HCT116 (cell line): ENCODE results near the gene ADAM11. TPM values are rescaled to one million over a fixed set of nuclear protein-coding genes. Genes with fewer than 3 reads are reported as not detected.

Experiments used
- ATAC-seq: fragments of 200-7000 bp; cut with Tn5 transposase; 2 replicates; pipeline ENCODE4 v1.9.1; 2020; ENCODE audit warnings: mild to moderate bottlenecking, moderate library complexity
- BruUV-seq: library from RNA; stranded (reverse); fragments of 400-500 nt; replicated peaks from 2 replicates; lab custom pipeline; 2021; lab: Mats Ljungman, UMichigan
- CTCF ChIA-PET: fragments of 300-600 bp; sonication (Branson Sonifier 250); formaldehyde crosslinking; loops from one replicate; lab custom pipeline; 2021; ENCODE audit warnings: antibody characterized with exemption; lab: Charles Lee
- POLR2A ChIA-PET: fragments of 300-600, 350-600 bp; sonication (Branson Sonifier 250); formaldehyde crosslinking; loops from one replicate; lab custom pipeline; 2021; ENCODE audit warnings: antibody characterized with exemption; lab: Charles Lee
- RAD21 ChIA-PET, 2 experiments: fragments of 300-600 bp; sonication (Branson Sonifier 250); formaldehyde crosslinking; loops; one replicate each; lab custom pipeline; 2023; ENCODE audit warnings: low total read pairs in 2 of 2; ENCODE audit not compliant: uncharacterized antibody in 2 of 2, unreplicated experiment in 2 of 2, low non-redundant PET in 1 of 2; lab: Charles Lee
- DNase-seq: peaks from one replicate; pipeline ENCODE4 v3.0.0-alpha.2; 2010; ENCODE audit warnings: low read depth, low spot score
- H2AFZ ChIP-seq: fragments of 200-600 bp; shearing (Covaris generic), sonication (generic); 2 replicates; pipeline ENCODE4 v1.6.1; 2017; ENCODE audit warnings: low read depth, mixed run types, mixed read lengths, antibody characterized with exemption, low read length; ENCODE audit not compliant: poor library complexity, severe bottlenecking
- H3K27ac ChIP-seq: 2 replicates; pipeline ENCODE4 v1.5.1; 2012; ENCODE audit warnings: low read depth, low read length
- H3K27me3 ChIP-seq: fragments of 200-600 bp; sonication (generic); 2 replicates; pipeline ENCODE4 v1.6.1; 2016; ENCODE audit warnings: mixed run types, low read length, mixed read lengths; ENCODE audit not compliant: insufficient read depth
- H3K36me3 ChIP-seq, 2 experiments: fragments of 200-500 bp in 1 of 2; fragments of 200-600 bp in 1 of 2; sonication (Bioruptor generic) in 1 of 2; sonication (generic) in 1 of 2; 2 replicates each; pipeline versions ENCODE4 v1.5.1 to v1.6.1; 2014 to 2016; ENCODE audit warnings: low read length in 2 of 2, inconsistent platforms in 1 of 2, mixed read lengths in 1 of 2, mixed run types in 1 of 2; ENCODE audit not compliant: insufficient read depth in 2 of 2, control insufficient read depth in 1 of 2
- H3K4me1 ChIP-seq, 2 experiments: fragments of 200-600 bp in 1 of 2; sonication (generic) in 1 of 2; 2 replicates each; pipeline versions ENCODE4 v1.5.1 to v1.6.1; 2012 to 2017; ENCODE audit warnings: low read length in 2 of 2, inconsistent platforms in 1 of 2, mild to moderate bottlenecking in 1 of 2, mixed read lengths in 1 of 2, mixed run types in 1 of 2, moderate library complexity in 1 of 2; ENCODE audit not compliant: insufficient read depth in 2 of 2, control insufficient read depth in 1 of 2
- H3K4me2 ChIP-seq: fragments of 200-600 bp; sonication (generic); 2 replicates; pipeline ENCODE4 v1.6.1; 2017; ENCODE audit warnings: mixed run types, low read length, mixed read lengths
- H3K4me3 ChIP-seq, 2 experiments: fragments of 200-600 bp in 1 of 2; sonication (generic) in 1 of 2; replicated peaks in 1 of 2; 2 replicates each; pipeline ENCODE4 v1.5.1; 2011 to 2016; ENCODE audit warnings: low read length in 2 of 2, control low read depth in 1 of 2, low read depth in 1 of 2, mild to moderate bottlenecking in 1 of 2, mixed read lengths in 1 of 2, mixed run types in 1 of 2
- H3K79me2 ChIP-seq: fragments of 200-600 bp; sonication (generic); 2 replicates; pipeline ENCODE4 v1.6.1; 2017; ENCODE audit warnings: mild to moderate bottlenecking, mixed run types, low read length, moderate library complexity, mixed read lengths; ENCODE audit not compliant: insufficient read depth
- H3K9ac ChIP-seq: fragments of 200-600 bp; sonication (generic); 2 replicates; pipeline ENCODE4 v1.6.1; 2016; ENCODE audit warnings: low read length, mixed read lengths
- H3K9me2 ChIP-seq: fragments of 200-600 bp; sonication (generic), shearing (Covaris generic); 2 replicates; pipeline ENCODE4 v1.6.1; 2017; ENCODE audit warnings: mixed run types, mild to moderate bottlenecking, moderate library complexity; ENCODE audit not compliant: insufficient read depth
- H3K9me3 ChIP-seq, 2 experiments: fragments of 200-500 bp in 1 of 2; fragments of 200-600 bp in 1 of 2; sonication (Bioruptor generic) in 1 of 2; sonication (generic) in 1 of 2; 2 replicates each; pipeline ENCODE4 v1.6.1; 2014 to 2017; ENCODE audit warnings: low read length in 2 of 2, mixed read lengths in 2 of 2, inconsistent platforms in 1 of 2, low read depth in 1 of 2, mild to moderate bottlenecking in 1 of 2, mixed run types in 1 of 2, moderate library complexity in 1 of 2; ENCODE audit not compliant: control insufficient read depth in 1 of 2, insufficient read depth in 1 of 2
- H4K20me1 ChIP-seq: fragments of 200-600 bp; sonication (generic), shearing (Covaris generic); 2 replicates; pipeline ENCODE4 v1.6.1; 2017; ENCODE audit warnings: mixed run types, mild to moderate bottlenecking, moderate library complexity; ENCODE audit not compliant: insufficient read depth
- CBX3 ChIP-seq: IDR thresholded peaks from 2 replicates; pipeline ENCODE4 v1.6.1; 2012; ENCODE audit warnings: low read depth
- CEBPB ChIP-seq: IDR thresholded peaks from 2 replicates; pipeline ENCODE4 v1.6.1; 2012; ENCODE audit warnings: low read depth
- EGR1 ChIP-seq: IDR thresholded peaks from 2 replicates; pipeline ENCODE4 v1.6.1; 2012; ENCODE audit warnings: low read depth
- ELF1 ChIP-seq: IDR thresholded peaks from 2 replicates; pipeline ENCODE4 v1.6.1; 2012; ENCODE audit warnings: low read depth, borderline replicate concordance
- EZH2 ChIP-seq: fragments of 200-600 bp; sonication (generic); IDR thresholded peaks from 2 replicates; pipeline ENCODE4 v1.6.1; 2017; ENCODE audit warnings: antibody characterized with exemption, mixed run types
- EZH2phosphoT487 ChIP-seq: fragments of 200-600 bp; IDR thresholded peaks from 2 replicates; pipeline ENCODE4 v1.6.1; 2018; ENCODE audit warnings: antibody characterized with exemption, borderline replicate concordance
- FOSL1 ChIP-seq: IDR thresholded peaks from 2 replicates; pipeline ENCODE4 v1.6.1; 2012; ENCODE audit warnings: low read depth
- JUND ChIP-seq: IDR thresholded peaks from 2 replicates; pipeline ENCODE4 v1.6.1; 2012
- POLR2A ChIP-seq: IDR thresholded peaks from 2 replicates; pipeline ENCODE4 v1.7.0; 2011; ENCODE audit warnings: borderline replicate concordance; ENCODE audit not compliant: insufficient read depth, insufficient read length; ENCODE audit errors: extremely low read depth
- RAD21 ChIP-seq: IDR thresholded peaks from 2 replicates; pipeline ENCODE4 v1.6.1; 2012; ENCODE audit warnings: low read depth, mild to moderate bottlenecking
- SIN3A ChIP-seq: IDR thresholded peaks from 2 replicates; pipeline ENCODE4 v1.6.1; 2012; ENCODE audit warnings: low read depth
- SP1 ChIP-seq: IDR thresholded peaks from 2 replicates; pipeline ENCODE4 v1.6.1; 2012; ENCODE audit warnings: low read depth
- SRF ChIP-seq: IDR thresholded peaks from 2 replicates; pipeline ENCODE4 v1.6.1; 2012; ENCODE audit warnings: low read depth
- TCF7L2 ChIP-seq: IDR thresholded peaks from 2 replicates; pipeline ENCODE4 v1.7.0; 2011; ENCODE audit warnings: borderline replicate concordance, inconsistent platforms; ENCODE audit not compliant: insufficient read depth, insufficient read length; ENCODE audit errors: extremely low read depth
- YY1 ChIP-seq: IDR thresholded peaks from 2 replicates; pipeline ENCODE4 v1.6.1; 2011; ENCODE audit warnings: low read length, low read depth, moderate library complexity, mild to moderate bottlenecking; ENCODE audit not compliant: insufficient replicate concordance; ENCODE audit errors: extremely low read depth
- ZNF274 ChIP-seq: fragments of 200-500 bp; sonication (Bioruptor generic); IDR thresholded peaks from 2 replicates; pipeline ENCODE4 v1.6.1; 2014; ENCODE audit warnings: mild to moderate bottlenecking, low read depth, low read length, inconsistent platforms
- intact Hi-C: fragments of 100-400 bp; cut with micrococcal nuclease; formaldehyde crosslinking; loops from 2 replicates; pipeline ENCODE4 v1.10.0; 2022
- total RNA-seq: library from RNA; stranded (reverse); gene quantifications from one replicate; pipeline ENCODE4 v1.2.1, GENCODE V29; 2021; ENCODE audit not compliant: unreplicated experiment
- TF ChIP-seq, protein P1 (sequence below): IDR thresholded peaks from 2 replicates; pipeline ENCODE4 v1.6.1; 2012
- TF ChIP-seq, protein P2 (sequence below): IDR thresholded peaks from 2 replicates; pipeline ENCODE4 v1.6.1; 2012; ENCODE audit warnings: low read depth
- TF ChIP-seq, protein P3 (sequence below), 3 experiments: fragments of 200-600 bp in 1 of 3; sonication (generic) in 1 of 3; IDR thresholded peaks in 2 of 3; conservative IDR thresholded peaks in 1 of 3; 2 replicates each; pipeline ENCODE4 v1.5.1; 2012 to 2017; ENCODE audit warnings: low read depth in 2 of 3, low read length in 2 of 3, antibody characterized with exemption in 1 of 3, borderline replicate concordance in 1 of 3, control low read depth in 1 of 3, mild to moderate bottlenecking in 1 of 3, mixed read lengths in 1 of 3, mixed run types in 1 of 3, moderate library complexity in 1 of 3; ENCODE audit not compliant: insufficient read depth in 1 of 3
- TF ChIP-seq, protein P4 (sequence below): IDR thresholded peaks from 2 replicates; pipeline ENCODE4 v1.6.1; 2011; ENCODE audit warnings: mild to moderate bottlenecking, low read length, moderate library complexity; ENCODE audit not compliant: insufficient replicate concordance; ENCODE audit errors: extremely low read depth

The ADAM11 gene
- total RNA-seq, 1 experiment from 2014 or later = 7.7 TPM

DNA sequence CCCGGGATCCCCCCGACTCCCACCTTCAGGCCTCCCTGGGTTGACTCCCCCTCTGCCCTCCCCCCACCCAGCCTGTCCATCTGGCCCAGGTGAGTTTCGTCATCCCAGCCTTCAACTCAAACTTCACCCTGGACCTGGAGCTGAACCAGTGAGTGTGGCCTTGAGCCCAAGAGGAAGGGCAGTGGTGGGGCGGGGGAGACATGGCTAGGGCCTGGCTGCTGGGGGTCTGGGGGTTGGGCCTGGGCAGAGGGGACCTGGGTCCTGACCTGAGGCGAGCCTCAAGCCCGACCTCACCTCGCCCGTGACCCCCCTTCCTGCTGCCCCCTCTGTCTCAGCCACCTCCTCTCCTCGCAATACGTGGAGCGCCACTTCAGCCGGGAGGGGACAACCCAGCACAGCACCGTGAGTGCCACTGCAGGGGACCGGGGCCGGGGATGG lies 10.9 kb downstream of the ADAM11 start:
- H3K27me3 ChIP-seq = no peaks in the 10 kb centered on the region
- ATAC-seq = no peak
- CTCF ChIA-PET = no interaction called here

More for the DNA sequence above, 10.9 kb downstream of the ADAM11 start:
- H4K20me1 ChIP-seq = no peaks in the 10 kb centered on the region
- H3K27ac ChIP-seq = no peak overlapping the region
- no peaks in the 10 kb centered on the region for H3K9me2 ChIP-seq
- H3K4me3 ChIP-seq = no peak overlapping the region
- peaks cover 0 to 4% of the 10 kb centered on the region in 2 experiments; a peak in 1 of 4 replicates for H3K4me1 ChIP-seq
- no peaks in the 10 kb centered on the region for H3K36me3 ChIP-seq
- TF ChIP-seq ELF1 (no peak), YY1 (no peak), CEBPB (no peak), POLR2A (no peak), EZH2phosphoT487 (no peak), SIN3A (no peak), SP1 (no peak), EGR1 (no peak), FOSL1 (no peak), SRF (no peak), RAD21 (no peak), TCF7L2 (no peak), CBX3 (no peak), ZNF274 (no peak), JUND (no peak), EZH2 (no peak)
- TF ChIP-seq, protein P1, sequence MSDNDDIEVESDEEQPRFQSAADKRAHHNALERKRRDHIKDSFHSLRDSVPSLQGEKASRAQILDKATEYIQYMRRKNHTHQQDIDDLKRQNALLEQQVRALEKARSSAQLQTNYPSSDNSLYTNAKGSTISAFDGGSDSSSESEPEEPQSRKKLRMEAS = no peak
- TF ChIP-seq, protein P2, sequence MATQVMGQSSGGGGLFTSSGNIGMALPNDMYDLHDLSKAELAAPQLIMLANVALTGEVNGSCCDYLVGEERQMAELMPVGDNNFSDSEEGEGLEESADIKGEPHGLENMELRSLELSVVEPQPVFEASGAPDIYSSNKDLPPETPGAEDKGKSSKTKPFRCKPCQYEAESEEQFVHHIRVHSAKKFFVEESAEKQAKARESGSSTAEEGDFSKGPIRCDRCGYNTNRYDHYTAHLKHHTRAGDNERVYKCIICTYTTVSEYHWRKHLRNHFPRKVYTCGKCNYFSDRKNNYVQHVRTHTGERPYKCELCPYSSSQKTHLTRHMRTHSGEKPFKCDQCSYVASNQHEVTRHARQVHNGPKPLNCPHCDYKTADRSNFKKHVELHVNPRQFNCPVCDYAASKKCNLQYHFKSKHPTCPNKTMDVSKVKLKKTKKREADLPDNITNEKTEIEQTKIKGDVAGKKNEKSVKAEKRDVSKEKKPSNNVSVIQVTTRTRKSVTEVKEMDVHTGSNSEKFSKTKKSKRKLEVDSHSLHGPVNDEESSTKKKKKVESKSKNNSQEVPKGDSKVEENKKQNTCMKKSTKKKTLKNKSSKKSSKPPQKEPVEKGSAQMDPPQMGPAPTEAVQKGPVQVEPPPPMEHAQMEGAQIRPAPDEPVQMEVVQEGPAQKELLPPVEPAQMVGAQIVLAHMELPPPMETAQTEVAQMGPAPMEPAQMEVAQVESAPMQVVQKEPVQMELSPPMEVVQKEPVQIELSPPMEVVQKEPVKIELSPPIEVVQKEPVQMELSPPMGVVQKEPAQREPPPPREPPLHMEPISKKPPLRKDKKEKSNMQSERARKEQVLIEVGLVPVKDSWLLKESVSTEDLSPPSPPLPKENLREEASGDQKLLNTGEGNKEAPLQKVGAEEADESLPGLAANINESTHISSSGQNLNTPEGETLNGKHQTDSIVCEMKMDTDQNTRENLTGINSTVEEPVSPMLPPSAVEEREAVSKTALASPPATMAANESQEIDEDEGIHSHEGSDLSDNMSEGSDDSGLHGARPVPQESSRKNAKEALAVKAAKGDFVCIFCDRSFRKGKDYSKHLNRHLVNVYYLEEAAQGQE = no peak
- TF ChIP-seq, protein P3, sequence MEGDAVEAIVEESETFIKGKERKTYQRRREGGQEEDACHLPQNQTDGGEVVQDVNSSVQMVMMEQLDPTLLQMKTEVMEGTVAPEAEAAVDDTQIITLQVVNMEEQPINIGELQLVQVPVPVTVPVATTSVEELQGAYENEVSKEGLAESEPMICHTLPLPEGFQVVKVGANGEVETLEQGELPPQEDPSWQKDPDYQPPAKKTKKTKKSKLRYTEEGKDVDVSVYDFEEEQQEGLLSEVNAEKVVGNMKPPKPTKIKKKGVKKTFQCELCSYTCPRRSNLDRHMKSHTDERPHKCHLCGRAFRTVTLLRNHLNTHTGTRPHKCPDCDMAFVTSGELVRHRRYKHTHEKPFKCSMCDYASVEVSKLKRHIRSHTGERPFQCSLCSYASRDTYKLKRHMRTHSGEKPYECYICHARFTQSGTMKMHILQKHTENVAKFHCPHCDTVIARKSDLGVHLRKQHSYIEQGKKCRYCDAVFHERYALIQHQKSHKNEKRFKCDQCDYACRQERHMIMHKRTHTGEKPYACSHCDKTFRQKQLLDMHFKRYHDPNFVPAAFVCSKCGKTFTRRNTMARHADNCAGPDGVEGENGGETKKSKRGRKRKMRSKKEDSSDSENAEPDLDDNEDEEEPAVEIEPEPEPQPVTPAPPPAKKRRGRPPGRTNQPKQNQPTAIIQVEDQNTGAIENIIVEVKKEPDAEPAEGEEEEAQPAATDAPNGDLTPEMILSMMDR (IDR thresholded peaks at IDR 0.05 in 2 of 3, conservative IDR thresholded peaks at IDR 0.05 in 1 of 3; ENCODE audit: borderline replicate concordance in 1 of 3, insufficient read depth in 1 of 3, low read depth in 2 of 3, low read length in 2 of 3) = no peak
- TF ChIP-seq, protein P4, sequence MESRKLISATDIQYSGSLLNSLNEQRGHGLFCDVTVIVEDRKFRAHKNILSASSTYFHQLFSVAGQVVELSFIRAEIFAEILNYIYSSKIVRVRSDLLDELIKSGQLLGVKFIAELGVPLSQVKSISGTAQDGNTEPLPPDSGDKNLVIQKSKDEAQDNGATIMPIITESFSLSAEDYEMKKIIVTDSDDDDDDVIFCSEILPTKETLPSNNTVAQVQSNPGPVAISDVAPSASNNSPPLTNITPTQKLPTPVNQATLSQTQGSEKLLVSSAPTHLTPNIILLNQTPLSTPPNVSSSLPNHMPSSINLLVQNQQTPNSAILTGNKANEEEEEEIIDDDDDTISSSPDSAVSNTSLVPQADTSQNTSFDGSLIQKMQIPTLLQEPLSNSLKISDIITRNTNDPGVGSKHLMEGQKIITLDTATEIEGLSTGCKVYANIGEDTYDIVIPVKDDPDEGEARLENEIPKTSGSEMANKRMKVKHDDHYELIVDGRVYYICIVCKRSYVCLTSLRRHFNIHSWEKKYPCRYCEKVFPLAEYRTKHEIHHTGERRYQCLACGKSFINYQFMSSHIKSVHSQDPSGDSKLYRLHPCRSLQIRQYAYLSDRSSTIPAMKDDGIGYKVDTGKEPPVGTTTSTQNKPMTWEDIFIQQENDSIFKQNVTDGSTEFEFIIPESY = no peak
- TF ChIP-seq, all 23 proteins: peak for 0
- no TSS peak for BruUV-seq
- DNase-seq = no peak
- intact Hi-C loops = loop anchor here (10.0 kb wide), 2 partner anchors 325 to 365 kb away; partner anchors contain the start of genes ACBD4 and PLCD3
- Histone ChIP-seq H3K9me3 (no peaks in the 10 kb centered on the region), H3K79me2 (no peaks in the 10 kb centered on the region), H2AFZ (no peak overlapping the region), H3K9ac (no peak overlapping the region), H3K4me2 (no peak overlapping the region)
- ChIA-PET POLR2A (no interaction called here), RAD21 (no interaction called here)
